H9 (cell line): Measurements from ENCODE around the gene UFM1. TPM values are rescaled to one million over a fixed set of nuclear protein-coding genes. Genes with fewer than 3 reads are reported as not detected.
"Not testable (repeated sequence)": the region's sequence is repeated elsewhere in the genome, so short reads cannot be mapped to it uniquely, and the experiment has no call there.

ENCODE experiments used
- DNase-seq: peaks from one replicate; pipeline ENCODE4 v3.0.0-alpha.2; 2017
- H2AFZ ChIP-seq: one replicate; pipeline ENCODE4 v1.6.1; 2013; ENCODE audit warnings: mild to moderate bottlenecking, low read length, control low read depth, moderate library complexity
- H2AK5ac ChIP-seq: 2 replicates; pipeline ENCODE4 v1.6.1; 2013; ENCODE audit warnings: low read length, control low read depth, mixed read lengths; ENCODE audit not compliant: insufficient read length
- H2BK120ac ChIP-seq: one replicate; pipeline ENCODE4 v1.6.1; 2013; ENCODE audit warnings: low read depth, mild to moderate bottlenecking, low read length, control low read depth, inconsistent platforms; ENCODE audit not compliant: poor library complexity, severe bottlenecking
- H2BK12ac ChIP-seq: 2 replicates; pipeline ENCODE4 v1.6.1; 2013; ENCODE audit warnings: low read length, control low read depth, mixed read lengths, low read depth; ENCODE audit not compliant: insufficient read length
- H2BK15ac ChIP-seq: 2 replicates; pipeline ENCODE4 v1.6.1; 2013; ENCODE audit warnings: low read depth, low read length, control low read depth
- H2BK20ac ChIP-seq: one replicate; pipeline ENCODE4 v1.6.1; 2013; ENCODE audit warnings: low read depth, mild to moderate bottlenecking, low read length, control low read depth, inconsistent platforms; ENCODE audit not compliant: poor library complexity, severe bottlenecking
- H2BK5ac ChIP-seq: 2 replicates; pipeline ENCODE4 v1.6.1; 2013; ENCODE audit warnings: low read length, control low read depth, mixed read lengths; ENCODE audit not compliant: insufficient read length
- H3K14ac ChIP-seq: 2 replicates; pipeline ENCODE4 v1.6.1; 2013; ENCODE audit warnings: low read length, control low read depth; ENCODE audit not compliant: insufficient read depth
- H3K18ac ChIP-seq: 2 replicates; pipeline ENCODE4 v1.6.1; 2013; ENCODE audit warnings: low read depth, mild to moderate bottlenecking, mixed read lengths, low read length, control low read depth; ENCODE audit not compliant: insufficient read length
- H3K23ac ChIP-seq: 2 replicates; pipeline ENCODE4 v1.6.1; 2013; ENCODE audit warnings: low read length, control low read depth, mixed read lengths, low read depth; ENCODE audit not compliant: insufficient read length
- H3K23me2 ChIP-seq: 2 replicates; pipeline ENCODE4 v1.6.1; 2013; ENCODE audit warnings: low read depth, mild to moderate bottlenecking, mixed read lengths, low read length, control low read depth; ENCODE audit not compliant: insufficient read length, poor library complexity, severe bottlenecking
- H3K27ac ChIP-seq: 2 replicates; pipeline ENCODE4 v1.5.1; 2013; ENCODE audit warnings: low read length, control low read depth, mixed read lengths, low read depth; ENCODE audit not compliant: insufficient read length
- H3K27me3 ChIP-seq: 2 replicates; pipeline ENCODE4 v1.6.1; 2013; ENCODE audit warnings: low read length, control low read depth, inconsistent platforms; ENCODE audit not compliant: insufficient read depth
- H3K4ac ChIP-seq: 2 replicates; pipeline ENCODE4 v1.6.1; 2013; ENCODE audit warnings: low read depth, mild to moderate bottlenecking, control low read depth, inconsistent platforms, low read length, moderate library complexity
- H3K4me1 ChIP-seq: 2 replicates; pipeline ENCODE4 v1.6.1; 2013; ENCODE audit warnings: low read length, control low read depth, inconsistent platforms; ENCODE audit not compliant: insufficient read depth
- H3K4me2 ChIP-seq: 2 replicates; pipeline ENCODE4 v1.6.1; 2013; ENCODE audit warnings: low read length, control low read depth, mixed read lengths; ENCODE audit not compliant: insufficient read length, insufficient read depth
- H3K56ac ChIP-seq: 2 replicates; pipeline ENCODE4 v1.6.1; 2013; ENCODE audit warnings: low read depth, mild to moderate bottlenecking, mixed read lengths, low read length, control low read depth; ENCODE audit not compliant: insufficient read length
- H3K79me1 ChIP-seq: 2 replicates; pipeline ENCODE4 v1.6.1; 2013; ENCODE audit warnings: low read depth, mild to moderate bottlenecking, moderate library complexity, low read length, control low read depth, inconsistent platforms; ENCODE audit not compliant: insufficient read depth, poor library complexity, severe bottlenecking
- H3K79me2 ChIP-seq: 2 replicates; pipeline ENCODE4 v1.6.1; 2013; ENCODE audit warnings: low read length, control low read depth, inconsistent platforms; ENCODE audit not compliant: insufficient read depth
- H3K9ac ChIP-seq: 2 replicates; pipeline ENCODE4 v1.6.1; 2013; ENCODE audit warnings: low read length, control low read depth, mixed read lengths; ENCODE audit not compliant: insufficient read length; ENCODE audit errors: extremely low read depth
- H3K9me3 ChIP-seq: one replicate; pipeline ENCODE4 v1.6.1; 2013; ENCODE audit warnings: low read depth, low read length, inconsistent platforms; ENCODE audit not compliant: control insufficient read depth
- H3T11ph ChIP-seq: one replicate; pipeline ENCODE4 v1.6.1; 2013; ENCODE audit warnings: mild to moderate bottlenecking, low read length, control low read depth, inconsistent platforms
- H4K20me1 ChIP-seq: one replicate; pipeline ENCODE4 v1.6.1; 2013; ENCODE audit not compliant: control insufficient read depth, insufficient read length, insufficient read depth
- H4K5ac ChIP-seq: 2 replicates; pipeline ENCODE4 v1.6.1; 2013; ENCODE audit warnings: low read depth, mild to moderate bottlenecking, mixed read lengths, low read length, control low read depth; ENCODE audit not compliant: insufficient read length
- H4K8ac ChIP-seq: replicated peaks from 2 replicates; pipeline ENCODE4 v1.6.1; 2013; ENCODE audit warnings: low read length, control low read depth, mixed read lengths, low read depth; ENCODE audit not compliant: insufficient read length
- H4K91ac ChIP-seq: 2 replicates; pipeline ENCODE4 v1.6.1; 2013; ENCODE audit warnings: low read depth, mild to moderate bottlenecking, moderate library complexity, mixed read lengths, low read length, control low read depth; ENCODE audit not compliant: insufficient read length
- H3K27ac Mint-ChIP-seq, 3 experiments: 2 replicates in 2 of 3; 3 replicates in 1 of 3; pipeline ENCODE4 v1.8.0; 2020 to 2021; ENCODE audit warnings: mixed read lengths in 3 of 3, mild to moderate bottlenecking in 1 of 3, moderate library complexity in 1 of 3
- H3K27me3 Mint-ChIP-seq: 2 replicates; pipeline ENCODE4 v1.8.0; 2021; ENCODE audit warnings: low read depth, mild to moderate bottlenecking, moderate library complexity, mixed read lengths
- H3K36me3 Mint-ChIP-seq, 3 experiments: 2 replicates in 2 of 3; 3 replicates in 1 of 3; pipeline ENCODE4 v1.8.0; 2020 to 2021; ENCODE audit warnings: low read depth in 3 of 3, mixed read lengths in 3 of 3; ENCODE audit not compliant: insufficient read depth in 1 of 3
- H3K4me1 Mint-ChIP-seq, 2 experiments: 2 replicates each; pipeline ENCODE4 v1.8.0; 2020; ENCODE audit warnings: mixed read lengths in 2 of 2
- H3K4me3 Mint-ChIP-seq, 2 experiments: 2 replicates in 1 of 2; 3 replicates in 1 of 2; pipeline ENCODE4 v1.8.0; 2020 to 2021; ENCODE audit warnings: mild to moderate bottlenecking in 2 of 2, mixed read lengths in 2 of 2, moderate library complexity in 1 of 2
- H3K9me3 Mint-ChIP-seq, 2 experiments: 2 replicates in 1 of 2; 3 replicates in 1 of 2; pipeline ENCODE4 v1.8.0; 2020; ENCODE audit warnings: mild to moderate bottlenecking in 2 of 2, mixed read lengths in 2 of 2, moderate library complexity in 1 of 2
- WGBS: extraction: QIAGEN DNeasy Blood & Tissue Kit; methylation state at CpG from one replicate; pipeline ENCODE4 v1.1.7; 2013; ENCODE audit warnings: missing lambda C conversion rate, low lambda C conversion rate, mixed read lengths; ENCODE audit not compliant: insufficient read length; ENCODE audit errors: extremely low coverage; 5-methylcytosine and 5-hydroxymethylcytosine counted together
- total RNA-seq: library from RNA; stranded (reverse); gene quantifications from 2 replicates; pipeline ENCODE4 v1.2.1, GENCODE V29; 2021
- TF ChIP-seq, protein P1 (sequence below): fragments of 200-600 bp; sonication (generic); conservative IDR thresholded peaks from 3 replicates; pipeline ENCODE4 v1.8.0; 2021; ENCODE audit warnings: antibody characterized with exemption, mild to moderate bottlenecking

Gene UFM1
- total RNA-seq, 1 experiment from 2014 or later, result 57.3 TPM

DNA sequence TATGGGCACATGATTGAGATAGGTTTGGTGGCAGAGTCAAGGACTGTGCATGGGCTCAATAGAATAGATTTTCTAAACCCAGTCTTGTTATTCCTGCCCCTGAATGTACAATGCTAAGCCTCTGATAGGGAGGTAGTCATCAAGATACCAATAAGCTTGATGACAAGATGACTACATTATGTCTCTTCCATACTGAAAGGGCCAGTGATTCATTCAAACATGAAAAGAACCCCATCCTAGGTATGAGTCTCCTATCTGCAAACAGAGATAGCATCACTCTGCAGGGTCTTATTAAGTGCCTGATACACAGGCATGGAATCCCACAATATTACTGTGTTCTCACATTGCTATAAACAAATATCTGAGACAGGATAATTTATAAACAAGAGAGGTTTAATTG, 40.3 kb upstream of the UFM1 start:
- H3K4ac ChIP-seq, result no peak overlapping the region
- H3K27ac ChIP-seq, result no peak overlapping the region
- H3K23me2 ChIP-seq, result no peaks in the 10 kb centered on the region
- H3K56ac ChIP-seq, result no peak overlapping the region
- no peak overlapping the region for H2BK20ac ChIP-seq
- H3K79me1 ChIP-seq, result no peaks in the 10 kb centered on the region
- no peak overlapping the region for H2BK120ac ChIP-seq
- no peak overlapping the region for H4K8ac ChIP-seq
- Mint-ChIP-seq H3K27ac (no peak overlapping the region), H3K4me3 (no peak overlapping the region), H3K4me1 (no peaks in the 10 kb centered on the region), H3K36me3 (no peaks in the 10 kb centered on the region), H3K27me3 (no peaks in the 10 kb centered on the region), H3K9me3 (no peaks in the 10 kb centered on the region; a peak in 1 of 5 replicates)
- H4K20me1 ChIP-seq, result no peaks in the 10 kb centered on the region
- TF ChIP-seq, protein P1, sequence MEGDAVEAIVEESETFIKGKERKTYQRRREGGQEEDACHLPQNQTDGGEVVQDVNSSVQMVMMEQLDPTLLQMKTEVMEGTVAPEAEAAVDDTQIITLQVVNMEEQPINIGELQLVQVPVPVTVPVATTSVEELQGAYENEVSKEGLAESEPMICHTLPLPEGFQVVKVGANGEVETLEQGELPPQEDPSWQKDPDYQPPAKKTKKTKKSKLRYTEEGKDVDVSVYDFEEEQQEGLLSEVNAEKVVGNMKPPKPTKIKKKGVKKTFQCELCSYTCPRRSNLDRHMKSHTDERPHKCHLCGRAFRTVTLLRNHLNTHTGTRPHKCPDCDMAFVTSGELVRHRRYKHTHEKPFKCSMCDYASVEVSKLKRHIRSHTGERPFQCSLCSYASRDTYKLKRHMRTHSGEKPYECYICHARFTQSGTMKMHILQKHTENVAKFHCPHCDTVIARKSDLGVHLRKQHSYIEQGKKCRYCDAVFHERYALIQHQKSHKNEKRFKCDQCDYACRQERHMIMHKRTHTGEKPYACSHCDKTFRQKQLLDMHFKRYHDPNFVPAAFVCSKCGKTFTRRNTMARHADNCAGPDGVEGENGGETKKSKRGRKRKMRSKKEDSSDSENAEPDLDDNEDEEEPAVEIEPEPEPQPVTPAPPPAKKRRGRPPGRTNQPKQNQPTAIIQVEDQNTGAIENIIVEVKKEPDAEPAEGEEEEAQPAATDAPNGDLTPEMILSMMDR, result no peak
- H3K79me2 ChIP-seq, result no peaks in the 10 kb centered on the region
- no peak overlapping the region for H2AK5ac ChIP-seq
- H3K23ac ChIP-seq, result no peak overlapping the region
- H3K18ac ChIP-seq, result no peak overlapping the region
- H2BK5ac ChIP-seq, result no peak overlapping the region
- no peak overlapping the region for H4K5ac ChIP-seq
- no peaks in the 10 kb centered on the region for H3K9me3 ChIP-seq
- H3K4me2 ChIP-seq, result no peak overlapping the region
- no peak overlapping the region for H2AFZ ChIP-seq
- no peak for DNase-seq
- H3K9ac ChIP-seq, result no peak overlapping the region
- no peak overlapping the region for H2BK12ac ChIP-seq
- no peak overlapping the region for H2BK15ac ChIP-seq
- no peaks in the 10 kb centered on the region for H3K27me3 ChIP-seq
- H3T11ph ChIP-seq, result no peak overlapping the region
- no peak overlapping the region for H3K14ac ChIP-seq
- no peak overlapping the region for H4K91ac ChIP-seq
- no peaks in the 10 kb centered on the region for H3K4me1 ChIP-seq

DNA sequence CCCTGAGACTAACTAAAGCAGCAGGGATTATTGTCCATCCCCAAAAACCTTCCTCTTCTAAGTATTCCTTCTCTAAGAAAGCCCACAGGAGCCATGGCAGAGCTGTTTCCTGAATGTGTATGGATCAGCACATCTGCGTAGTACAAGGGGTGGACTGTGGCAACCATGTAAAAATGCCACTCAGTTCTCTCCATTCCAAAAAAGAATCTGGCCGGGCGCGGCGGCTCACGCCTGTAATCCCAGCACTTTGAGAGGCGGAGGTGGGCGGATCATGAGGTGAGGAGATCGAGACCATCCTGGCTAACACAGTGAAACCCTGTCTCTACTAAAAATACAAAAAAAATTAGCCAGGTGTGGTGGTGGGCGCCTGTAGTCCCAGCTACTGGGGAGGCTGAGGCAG, 38.5 kb upstream of the UFM1 start:
- H2BK15ac ChIP-seq, H3K9me3 ChIP-seq, H3K14ac ChIP-seq, H3K9ac ChIP-seq, H2BK5ac ChIP-seq, H3K4ac ChIP-seq, H4K91ac ChIP-seq, H3K4me3 Mint-ChIP-seq, H3K23ac ChIP-seq, H3K27ac ChIP-seq, H3K4me1 Mint-ChIP-seq, H2BK12ac ChIP-seq, H3K23me2 ChIP-seq, H3K4me1 ChIP-seq, H2AK5ac ChIP-seq, H2BK120ac ChIP-seq, H3K27me3 Mint-ChIP-seq, H3T11ph ChIP-seq, H4K20me1 ChIP-seq, H3K56ac ChIP-seq, H2BK20ac ChIP-seq, H3K27ac Mint-ChIP-seq, H3K9me3 Mint-ChIP-seq, H3K27me3 ChIP-seq, H3K79me2 ChIP-seq, H3K36me3 Mint-ChIP-seq, H3K79me1 ChIP-seq, H2AFZ ChIP-seq, H3K18ac ChIP-seq, H3K4me2 ChIP-seq, DNase-seq, H4K8ac ChIP-seq, H4K5ac ChIP-seq: not testable (repeated sequence)
- WGBS, result no CpG with 5 or more reads among the region's 10 CpGs
